GM23338 (cell line): ENCODE results near the gene CRYBG2.

ENCODE experiments used
- NANOG ChIP-seq: IDR thresholded peaks from 2 replicates; pipeline ENCODE4 v1.6.1; 2016; ENCODE audit warnings: antibody characterized with exemption, borderline replicate concordance
- POLR2AphosphoS5 ChIP-seq: IDR thresholded peaks from 2 replicates; pipeline ENCODE4 v1.6.1; 2016; ENCODE audit warnings: antibody characterized with exemption, low read depth
- TF ChIP-seq, protein P1 (sequence below), 2 experiments: fragments of 200-600 bp in 1 of 2; sonication (generic) in 1 of 2; conservative IDR thresholded peaks; 2 replicates each; pipeline versions ENCODE4 v1.5.1 to v1.6.1; 2016 to 2017; ENCODE audit warnings: antibody characterized with exemption in 2 of 2, low read depth in 2 of 2, mild to moderate bottlenecking in 2 of 2, moderate library complexity in 1 of 2
- TF ChIP-seq, protein P2 (sequence below): IDR thresholded peaks from one replicate; pipeline ENCODE4 v1.6.1; 2018; ENCODE audit warnings: antibody characterized with exemption; ENCODE audit not compliant: unreplicated experiment

DNA sequence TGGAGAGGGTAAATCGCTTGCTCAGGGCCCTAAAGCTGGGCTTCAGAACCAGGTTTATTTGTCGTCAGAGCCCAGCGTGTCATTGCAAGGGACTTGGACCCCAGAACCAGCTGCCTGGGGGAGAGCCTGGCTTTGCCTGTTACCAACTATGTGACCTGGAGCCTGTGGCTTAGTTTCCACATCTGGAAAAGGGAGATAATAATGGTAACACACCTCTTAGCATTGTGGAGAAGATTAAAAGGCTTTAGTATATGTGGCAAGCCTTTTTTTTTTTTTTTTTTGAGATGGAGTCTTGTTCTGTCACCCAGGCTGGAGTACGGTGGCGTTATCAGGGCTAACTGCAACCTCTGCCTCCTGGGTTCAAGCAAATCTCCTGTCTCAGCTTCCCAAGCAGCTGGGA is 23.7 kb downstream of the CRYBG2 start:
- TF ChIP-seq, protein P1, sequence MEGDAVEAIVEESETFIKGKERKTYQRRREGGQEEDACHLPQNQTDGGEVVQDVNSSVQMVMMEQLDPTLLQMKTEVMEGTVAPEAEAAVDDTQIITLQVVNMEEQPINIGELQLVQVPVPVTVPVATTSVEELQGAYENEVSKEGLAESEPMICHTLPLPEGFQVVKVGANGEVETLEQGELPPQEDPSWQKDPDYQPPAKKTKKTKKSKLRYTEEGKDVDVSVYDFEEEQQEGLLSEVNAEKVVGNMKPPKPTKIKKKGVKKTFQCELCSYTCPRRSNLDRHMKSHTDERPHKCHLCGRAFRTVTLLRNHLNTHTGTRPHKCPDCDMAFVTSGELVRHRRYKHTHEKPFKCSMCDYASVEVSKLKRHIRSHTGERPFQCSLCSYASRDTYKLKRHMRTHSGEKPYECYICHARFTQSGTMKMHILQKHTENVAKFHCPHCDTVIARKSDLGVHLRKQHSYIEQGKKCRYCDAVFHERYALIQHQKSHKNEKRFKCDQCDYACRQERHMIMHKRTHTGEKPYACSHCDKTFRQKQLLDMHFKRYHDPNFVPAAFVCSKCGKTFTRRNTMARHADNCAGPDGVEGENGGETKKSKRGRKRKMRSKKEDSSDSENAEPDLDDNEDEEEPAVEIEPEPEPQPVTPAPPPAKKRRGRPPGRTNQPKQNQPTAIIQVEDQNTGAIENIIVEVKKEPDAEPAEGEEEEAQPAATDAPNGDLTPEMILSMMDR (conservative IDR thresholded peaks at IDR 0.05; ENCODE audit: low read depth in 2 of 2): no peak
- no peak for TF ChIP-seq POLR2AphosphoS5
- TF ChIP-seq NANOG: no peak
- TF ChIP-seq, protein P2, sequence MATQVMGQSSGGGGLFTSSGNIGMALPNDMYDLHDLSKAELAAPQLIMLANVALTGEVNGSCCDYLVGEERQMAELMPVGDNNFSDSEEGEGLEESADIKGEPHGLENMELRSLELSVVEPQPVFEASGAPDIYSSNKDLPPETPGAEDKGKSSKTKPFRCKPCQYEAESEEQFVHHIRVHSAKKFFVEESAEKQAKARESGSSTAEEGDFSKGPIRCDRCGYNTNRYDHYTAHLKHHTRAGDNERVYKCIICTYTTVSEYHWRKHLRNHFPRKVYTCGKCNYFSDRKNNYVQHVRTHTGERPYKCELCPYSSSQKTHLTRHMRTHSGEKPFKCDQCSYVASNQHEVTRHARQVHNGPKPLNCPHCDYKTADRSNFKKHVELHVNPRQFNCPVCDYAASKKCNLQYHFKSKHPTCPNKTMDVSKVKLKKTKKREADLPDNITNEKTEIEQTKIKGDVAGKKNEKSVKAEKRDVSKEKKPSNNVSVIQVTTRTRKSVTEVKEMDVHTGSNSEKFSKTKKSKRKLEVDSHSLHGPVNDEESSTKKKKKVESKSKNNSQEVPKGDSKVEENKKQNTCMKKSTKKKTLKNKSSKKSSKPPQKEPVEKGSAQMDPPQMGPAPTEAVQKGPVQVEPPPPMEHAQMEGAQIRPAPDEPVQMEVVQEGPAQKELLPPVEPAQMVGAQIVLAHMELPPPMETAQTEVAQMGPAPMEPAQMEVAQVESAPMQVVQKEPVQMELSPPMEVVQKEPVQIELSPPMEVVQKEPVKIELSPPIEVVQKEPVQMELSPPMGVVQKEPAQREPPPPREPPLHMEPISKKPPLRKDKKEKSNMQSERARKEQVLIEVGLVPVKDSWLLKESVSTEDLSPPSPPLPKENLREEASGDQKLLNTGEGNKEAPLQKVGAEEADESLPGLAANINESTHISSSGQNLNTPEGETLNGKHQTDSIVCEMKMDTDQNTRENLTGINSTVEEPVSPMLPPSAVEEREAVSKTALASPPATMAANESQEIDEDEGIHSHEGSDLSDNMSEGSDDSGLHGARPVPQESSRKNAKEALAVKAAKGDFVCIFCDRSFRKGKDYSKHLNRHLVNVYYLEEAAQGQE: no peak
